Measurements from ENCODE around the gene PARVA. TPM values are rescaled to one million over a fixed set of nuclear protein-coding genes. Genes with fewer than 3 reads are reported as not detected.

The PARVA gene
- total RNA-seq, 1 donor from 2014 or later, result not detected

- intact Hi-C loops (cut with micrococcal nuclease), result no loop called here
These were observed 26.0 kb downstream of the PARVA start for GRCh38 chr11:12403122-12403996.

DNA sequence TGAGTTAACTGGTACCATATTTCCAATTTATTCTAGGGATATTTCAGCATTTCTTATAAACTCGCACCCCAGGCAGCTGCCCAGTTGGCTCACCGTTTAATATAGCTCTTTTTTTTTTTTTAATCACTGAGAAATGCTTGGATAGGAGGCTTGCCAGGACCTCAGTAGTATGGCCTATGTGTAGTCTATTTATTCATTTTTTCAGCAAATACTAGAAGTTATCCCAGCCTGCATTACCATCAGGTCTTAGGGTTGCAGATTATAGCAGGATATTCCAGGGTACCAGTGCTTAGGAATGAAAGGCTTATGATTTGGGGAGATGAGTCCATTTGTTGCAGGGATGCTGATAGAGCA is 26.6 kb downstream of the PARVA start:
- intact Hi-C loops (cut with micrococcal nuclease), result no loop called here

GRCh38 chr11:12404436-12404835 is 27.1 kb downstream of the PARVA start:
- intact Hi-C loops (cut with micrococcal nuclease), result no loop called here

DNA sequence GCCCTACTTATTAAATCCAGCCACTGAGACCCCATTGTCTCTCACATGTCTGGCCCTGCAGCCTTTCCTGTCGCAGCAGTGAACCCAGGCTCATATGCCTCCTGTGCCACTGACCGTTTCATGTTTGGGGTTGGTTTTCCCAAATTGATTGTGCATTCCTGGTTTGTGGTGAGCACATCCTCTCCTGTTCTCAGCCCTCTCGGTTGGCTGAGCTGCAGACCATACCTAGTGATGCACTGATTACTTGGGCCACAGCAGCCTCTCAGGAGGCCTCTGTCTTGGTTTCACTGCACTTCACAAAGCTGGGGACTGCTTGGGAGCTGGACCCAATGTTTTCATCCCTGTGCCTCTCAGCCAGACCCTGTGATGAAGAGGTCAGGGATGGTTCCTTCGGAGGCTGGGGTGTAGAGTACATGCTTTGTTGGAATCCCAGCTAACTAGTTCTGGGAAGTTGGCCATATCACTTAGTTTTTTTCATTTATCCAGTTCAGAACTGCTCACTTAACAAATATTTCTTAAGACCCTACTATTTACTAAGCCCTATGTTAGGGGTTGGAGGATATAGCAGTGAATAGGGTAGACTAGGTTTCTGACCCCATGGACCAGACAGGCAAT is 30.9 kb downstream of the PARVA start:
- intact Hi-C loops (cut with micrococcal nuclease), result no loop called here

DNA sequence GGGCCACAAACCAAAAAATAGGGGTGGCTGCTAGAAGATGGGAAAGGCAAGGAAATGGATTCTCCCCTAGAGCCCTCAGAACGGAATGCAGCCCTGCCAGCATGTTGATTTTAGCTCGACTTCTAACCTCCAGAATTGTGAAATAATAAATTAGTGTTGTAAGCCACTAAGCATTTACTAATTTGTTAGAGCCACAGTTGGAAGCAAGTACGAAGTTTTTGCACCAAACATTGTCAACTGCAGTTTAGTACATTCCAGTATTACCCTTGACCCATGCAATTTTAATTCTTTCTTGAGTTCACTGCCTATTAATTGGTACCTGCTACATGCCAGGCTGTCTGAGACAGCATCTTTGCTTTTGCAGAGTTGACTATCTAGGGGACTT is 32.2 kb downstream of the PARVA start:
- intact Hi-C loops (cut with micrococcal nuclease), result loop anchor here (5.0 kb wide), 1 partner anchor 483 kb away; no protein-coding TSS in a partner anchor

DNA sequence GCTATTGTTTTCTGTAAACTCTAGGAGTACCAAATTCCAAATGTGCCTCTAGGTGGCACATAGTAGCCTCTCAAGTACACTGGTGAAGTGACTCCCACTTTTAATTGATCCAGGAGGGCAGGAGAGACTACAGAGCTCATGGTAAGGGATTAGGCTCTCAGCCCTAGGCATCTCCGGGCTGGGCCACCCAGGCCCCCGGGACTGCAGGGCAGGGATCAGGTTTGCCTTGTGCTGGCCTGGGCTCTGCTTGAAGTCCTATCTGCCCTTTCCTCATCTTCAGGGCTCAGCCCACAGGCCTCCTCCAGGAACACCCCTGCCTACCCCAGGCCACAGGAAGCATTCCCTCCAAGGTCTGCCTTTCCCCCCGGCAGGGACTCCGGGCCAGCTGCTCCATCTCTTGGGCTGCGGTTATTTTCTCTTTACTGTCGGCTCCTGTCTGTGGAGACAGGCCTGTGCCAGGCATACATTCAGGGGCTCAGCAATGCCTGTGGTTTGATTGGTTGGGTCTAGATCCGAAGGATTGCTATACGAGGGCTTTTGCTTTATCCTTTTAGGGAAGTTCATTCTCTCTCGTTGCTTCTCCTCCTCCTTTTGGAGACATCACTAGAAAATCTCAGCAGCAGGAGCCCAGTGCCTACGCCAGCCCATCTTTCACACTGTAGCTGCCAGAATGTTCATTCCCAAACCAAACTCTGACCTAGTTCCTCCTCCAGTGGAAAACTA is 32.8 kb downstream of the PARVA start:
- intact Hi-C loops (cut with micrococcal nuclease), result loop anchor here (5.0 kb wide), 1 partner anchor 482 kb away; no protein-coding TSS in a partner anchor

DNA sequence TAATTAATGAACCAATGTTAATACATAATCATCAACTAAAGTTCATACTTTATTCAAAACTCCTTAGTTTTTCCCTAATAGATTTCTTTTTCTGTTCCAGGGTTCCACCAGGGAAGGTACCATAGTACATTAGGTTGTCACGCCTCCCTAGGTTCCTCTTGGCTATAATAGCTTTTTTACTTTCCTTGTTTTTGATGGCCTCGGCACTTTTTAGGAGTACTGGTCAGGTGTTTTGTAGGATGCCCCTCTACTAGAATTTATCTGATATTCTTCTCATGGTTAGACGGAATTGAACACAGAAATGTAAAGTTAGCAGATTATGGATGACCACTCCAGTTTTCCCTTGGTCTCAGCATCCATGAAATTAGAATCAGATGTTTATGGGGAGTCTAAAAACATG is 34.0 kb downstream of the PARVA start:
- intact Hi-C loops (cut with micrococcal nuclease), result loop anchor here (5.0 kb wide), 1 partner anchor 481 kb away; no protein-coding TSS in a partner anchor

GRCh38 chr11:12411806-12412727 is 34.7 kb downstream of the PARVA start:
- intact Hi-C loops (cut with micrococcal nuclease), result loop anchor here (5.0 kb wide), 1 partner anchor 480 kb away; no protein-coding TSS in a partner anchor

GRCh38 chr11:12413141-12414052 is 36.0 kb downstream of the PARVA start:
- intact Hi-C loops (cut with micrococcal nuclease), result loop anchor here (5.0 kb wide), 1 partner anchor 479 kb away; no protein-coding TSS in a partner anchor

- intact Hi-C loops (cut with micrococcal nuclease), result loop anchor here (5.0 kb wide), 1 partner anchor 478 kb away; no protein-coding TSS in a partner anchor
These were observed 37.2 kb downstream of the PARVA start for GRCh38 chr11:12414611-12415010.

GRCh38 chr11:12415342-12415966 is 38.1 kb downstream of the PARVA start:
- intact Hi-C loops (cut with micrococcal nuclease), result no loop called here

DNA sequence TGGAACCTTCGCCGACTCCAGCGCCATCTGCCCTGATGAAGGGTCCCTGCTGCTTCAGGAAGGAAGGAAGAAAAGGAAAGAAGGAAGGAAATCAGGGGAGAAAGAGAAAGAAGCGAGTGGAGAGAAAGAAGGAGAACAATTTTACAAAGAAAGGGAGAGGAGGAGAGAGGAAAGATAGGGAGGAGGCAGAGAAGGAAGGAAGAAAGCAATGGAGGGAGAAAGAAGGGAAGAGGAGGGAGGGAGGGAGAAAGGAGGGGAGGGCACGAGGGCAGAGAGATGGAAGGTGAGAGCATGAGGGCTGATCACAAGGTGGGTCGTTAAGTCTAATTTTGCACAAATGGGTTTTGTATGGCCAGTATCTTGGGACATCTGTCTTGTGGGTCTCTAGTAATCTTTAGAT is 39.2 kb downstream of the PARVA start:
- intact Hi-C loops (cut with micrococcal nuclease), result no loop called here

DNA sequence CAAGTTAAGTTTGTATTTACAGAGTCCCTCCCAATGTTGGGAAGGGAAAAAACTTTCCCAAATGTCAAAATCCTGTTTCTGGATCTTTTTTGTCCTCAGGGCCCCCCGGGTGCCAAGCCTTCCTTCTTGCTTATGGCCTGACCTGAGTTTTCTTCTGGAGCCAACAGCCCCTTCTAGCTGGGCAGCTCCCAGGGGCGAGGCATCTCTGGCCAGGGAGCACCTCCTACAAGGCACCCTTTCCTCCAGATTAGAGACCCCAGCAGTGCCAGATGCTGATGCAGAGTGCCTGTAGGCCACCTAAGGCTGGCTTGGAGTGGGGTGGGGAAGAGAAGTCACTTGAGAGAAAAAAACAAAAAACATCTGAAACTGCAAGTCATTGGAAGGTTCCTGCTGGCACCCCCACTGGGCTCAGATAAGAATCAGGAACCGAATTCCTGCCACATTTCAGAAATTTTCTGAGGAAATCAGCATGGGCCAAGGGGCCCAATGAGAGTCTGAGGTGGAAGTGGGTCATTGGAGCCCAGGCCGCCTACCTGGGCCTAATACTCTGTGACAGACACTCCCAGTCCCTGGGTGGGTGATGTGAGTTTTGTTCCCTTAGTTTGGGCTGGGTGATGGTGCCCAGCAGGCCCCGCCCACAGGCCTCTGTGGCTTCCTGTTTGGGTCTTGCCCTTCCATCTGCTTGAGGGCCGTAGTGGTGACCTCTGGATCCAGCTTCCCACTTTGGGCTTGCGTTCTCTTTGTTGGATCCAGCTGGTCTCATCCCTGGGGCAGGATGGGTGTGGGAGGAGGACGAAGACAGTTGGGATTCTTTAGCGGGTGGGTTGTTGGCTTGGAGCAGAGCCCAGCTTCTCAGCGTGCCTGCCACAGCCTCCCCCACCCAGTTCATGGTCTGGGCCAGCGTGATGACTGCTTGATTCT is 40.6 kb downstream of the PARVA start:
- intact Hi-C loops (cut with micrococcal nuclease), result no loop called here

GRCh38 chr11:12420040-12420439 is 42.7 kb downstream of the PARVA start:
- intact Hi-C loops (cut with micrococcal nuclease), result no loop called here

- intact Hi-C loops (cut with micrococcal nuclease), result no loop called here
These were observed 43.3 kb downstream of the PARVA start for GRCh38 chr11:12420706-12421105.

DNA sequence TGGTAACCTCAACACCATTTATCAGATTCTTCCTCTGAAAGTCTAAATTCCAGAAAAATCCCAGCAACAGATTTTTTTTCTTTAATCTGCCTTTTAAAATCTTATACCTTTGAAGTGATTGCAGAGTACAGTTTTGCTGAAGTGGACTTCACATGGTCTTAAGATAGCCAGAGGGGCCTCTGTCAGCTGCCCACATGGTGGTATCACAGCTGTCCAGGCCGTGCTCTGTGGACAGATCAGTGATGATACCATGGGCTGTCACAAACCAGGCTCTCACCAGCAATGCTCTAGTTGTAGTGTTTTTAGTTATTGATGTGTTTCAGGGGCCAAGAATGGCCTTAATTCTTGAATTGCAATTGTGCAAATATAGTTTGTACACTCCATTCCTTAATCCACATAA is 44.0 kb downstream of the PARVA start:
- intact Hi-C loops (cut with micrococcal nuclease), result no loop called here

DNA sequence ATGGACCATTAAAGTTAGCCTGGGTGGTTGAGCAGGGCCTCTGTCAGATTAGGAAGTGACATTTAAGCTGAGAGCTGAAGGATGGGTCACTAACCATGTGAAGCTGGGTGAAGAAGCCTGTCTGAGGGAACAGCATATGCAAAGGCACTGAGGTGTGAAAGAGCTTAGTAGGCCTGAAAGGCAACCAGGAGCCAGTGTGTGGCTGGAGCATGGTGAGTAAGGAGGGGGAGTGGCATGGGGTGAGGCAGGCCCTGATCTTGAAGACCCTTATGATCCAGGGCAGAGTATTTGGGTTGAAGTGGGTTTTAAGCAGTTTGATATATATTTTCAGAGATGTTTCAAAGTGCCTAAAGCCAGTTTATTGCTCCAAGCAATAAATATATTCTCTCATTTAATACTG is 48.8 kb downstream of the PARVA start:
- intact Hi-C loops (cut with micrococcal nuclease), result no loop called here

DNA sequence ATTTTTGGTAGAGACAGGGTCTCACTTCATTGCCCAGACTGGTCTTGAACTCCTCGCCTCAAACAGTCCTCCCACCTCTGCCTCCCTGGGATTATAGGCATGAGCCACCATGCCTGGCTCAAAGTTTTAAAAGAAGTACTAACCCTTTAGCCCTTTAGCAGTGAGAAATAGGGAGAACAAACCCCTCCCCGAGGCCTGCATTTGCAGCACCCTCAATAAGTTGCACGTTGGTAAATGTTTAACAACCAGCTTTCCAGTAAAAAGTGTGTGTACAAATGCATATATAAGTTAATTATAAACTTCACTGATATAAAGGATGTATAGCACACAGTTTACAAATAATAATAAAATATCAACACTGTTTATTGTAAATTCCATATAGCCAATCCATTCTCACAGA is 51.8 kb downstream of the PARVA start:
- intact Hi-C loops (cut with micrococcal nuclease), result no loop called here
